Retinal pigment epithelial cell (primary cell): ENCODE data around the gene TXNDC8.

Experiments used
- DNase-seq: peaks from one replicate; pipeline ENCODE4 v3.0.0-alpha.2; 2010; ENCODE audit warnings: low read depth
- H3K4me3 ChIP-seq: 2 replicates; pipeline ENCODE4 v1.5.1; 2011; ENCODE audit warnings: mild to moderate bottlenecking, low read length, control low read depth, moderate library complexity
- TF ChIP-seq, protein P1 (sequence below): conservative IDR thresholded peaks from 2 replicates; pipeline ENCODE4 v1.5.1; 2011; ENCODE audit warnings: low read depth, low read length, control low read depth, inconsistent platforms

Gene TXNDC8

DNA sequence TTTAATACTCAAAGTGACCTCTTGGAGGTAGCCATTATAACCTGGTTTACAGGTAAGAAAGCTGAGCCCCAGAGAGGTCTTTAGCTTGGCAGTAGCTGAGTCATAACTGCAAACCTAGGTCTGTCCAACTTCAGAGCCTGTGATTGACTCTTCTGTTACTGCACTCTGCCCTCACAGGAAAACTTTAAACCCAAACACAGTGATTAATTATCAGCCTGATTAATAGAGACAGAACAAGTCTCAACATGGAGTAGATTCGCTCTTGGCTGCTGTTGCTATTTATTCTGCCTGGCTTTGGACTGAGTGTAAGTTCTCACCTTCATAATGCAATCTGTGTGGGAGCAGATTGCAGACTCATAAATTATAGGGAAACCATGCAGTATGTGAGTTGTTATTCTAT, 53.9 kb downstream of the TXNDC8 start:
- H3K4me3 ChIP-seq = no peak overlapping the region
- DNase-seq = no peak
- TF ChIP-seq, protein P1, sequence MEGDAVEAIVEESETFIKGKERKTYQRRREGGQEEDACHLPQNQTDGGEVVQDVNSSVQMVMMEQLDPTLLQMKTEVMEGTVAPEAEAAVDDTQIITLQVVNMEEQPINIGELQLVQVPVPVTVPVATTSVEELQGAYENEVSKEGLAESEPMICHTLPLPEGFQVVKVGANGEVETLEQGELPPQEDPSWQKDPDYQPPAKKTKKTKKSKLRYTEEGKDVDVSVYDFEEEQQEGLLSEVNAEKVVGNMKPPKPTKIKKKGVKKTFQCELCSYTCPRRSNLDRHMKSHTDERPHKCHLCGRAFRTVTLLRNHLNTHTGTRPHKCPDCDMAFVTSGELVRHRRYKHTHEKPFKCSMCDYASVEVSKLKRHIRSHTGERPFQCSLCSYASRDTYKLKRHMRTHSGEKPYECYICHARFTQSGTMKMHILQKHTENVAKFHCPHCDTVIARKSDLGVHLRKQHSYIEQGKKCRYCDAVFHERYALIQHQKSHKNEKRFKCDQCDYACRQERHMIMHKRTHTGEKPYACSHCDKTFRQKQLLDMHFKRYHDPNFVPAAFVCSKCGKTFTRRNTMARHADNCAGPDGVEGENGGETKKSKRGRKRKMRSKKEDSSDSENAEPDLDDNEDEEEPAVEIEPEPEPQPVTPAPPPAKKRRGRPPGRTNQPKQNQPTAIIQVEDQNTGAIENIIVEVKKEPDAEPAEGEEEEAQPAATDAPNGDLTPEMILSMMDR = no peak

DNA sequence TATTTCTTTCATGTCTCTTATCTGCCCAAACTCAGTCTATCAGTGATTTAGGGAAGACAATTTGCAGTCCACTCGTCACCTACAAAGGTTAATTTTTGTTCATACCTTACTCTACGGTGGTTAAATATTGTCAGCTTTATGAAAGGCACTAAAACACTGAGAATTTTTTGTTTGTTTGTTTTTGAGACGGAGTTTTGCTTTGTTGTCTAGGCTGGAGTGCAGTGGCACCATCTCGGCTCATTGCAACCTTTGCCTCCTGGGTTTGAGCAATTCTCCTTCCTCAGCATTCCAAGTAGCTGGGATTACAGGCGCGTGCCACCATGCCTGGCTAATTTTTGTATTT, 55.0 kb downstream of the TXNDC8 start:
- TF ChIP-seq, protein P1 = no peak
- no peak for DNase-seq
- no peak overlapping the region for H3K4me3 ChIP-seq

DNA sequence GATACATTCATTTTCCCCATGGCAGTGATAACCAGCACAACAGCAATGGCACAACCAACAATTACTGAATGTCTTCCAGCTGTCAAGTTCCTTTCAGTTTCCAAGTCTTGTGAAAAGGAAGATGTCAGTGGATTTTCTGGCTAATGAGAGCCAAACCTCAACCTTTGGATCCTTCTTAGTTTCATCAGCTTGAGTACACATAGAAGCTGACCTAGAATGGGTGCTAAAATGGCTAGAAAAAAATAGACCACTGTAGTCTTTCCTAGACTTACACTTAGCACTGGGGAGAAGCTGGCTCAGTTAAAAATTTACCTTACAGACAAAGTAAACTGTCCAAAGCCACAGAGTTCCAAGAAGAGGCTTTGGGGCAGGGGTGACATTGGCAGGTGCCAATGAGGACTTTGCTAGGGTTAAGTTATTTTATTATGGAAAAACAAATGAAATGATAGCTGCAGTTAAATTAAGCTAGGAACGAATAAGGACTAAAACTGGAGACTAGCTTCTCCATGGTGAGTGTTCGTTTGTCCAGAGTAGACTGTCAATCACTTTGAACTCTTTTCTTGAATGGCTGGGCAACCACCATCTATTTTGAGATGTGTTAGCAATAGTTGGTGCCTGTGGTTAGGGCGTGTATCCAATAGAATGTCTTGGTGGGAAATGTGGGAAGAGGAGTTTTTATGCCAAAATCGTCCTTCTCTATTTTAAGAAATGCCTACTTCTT, 55.5 kb downstream of the TXNDC8 start:
- H3K4me3 ChIP-seq = no peak overlapping the region
- TF ChIP-seq, protein P1 = no peak
- DNase-seq = no peak

DNA sequence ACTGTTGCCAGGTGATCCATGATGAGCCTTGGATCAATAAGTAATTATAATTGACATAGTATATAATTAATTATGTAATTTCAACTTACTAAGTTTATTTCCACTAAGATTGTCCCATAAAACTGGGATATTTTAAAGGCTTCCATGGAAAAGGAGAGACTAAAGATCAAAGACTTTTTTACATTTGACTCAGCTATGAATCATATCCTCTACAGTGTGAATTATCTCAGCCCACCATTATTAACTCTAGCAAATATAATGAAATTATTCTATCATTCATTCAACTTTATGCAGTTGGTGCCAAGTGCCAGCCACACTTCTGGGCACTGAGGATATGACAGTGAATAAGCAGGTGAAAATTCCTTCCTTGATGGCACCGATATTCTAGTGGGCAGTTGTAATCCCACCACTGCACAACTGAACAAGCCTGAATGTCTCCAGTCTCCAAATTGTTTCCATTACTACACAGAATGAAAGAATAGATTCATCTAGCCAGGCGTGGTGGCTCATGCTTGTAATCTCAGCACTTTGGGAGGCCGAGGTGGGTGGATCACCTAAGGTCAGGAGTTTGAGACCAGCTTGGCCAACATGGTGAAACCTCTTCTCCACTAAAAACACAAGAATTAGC, 59.5 kb downstream of the TXNDC8 start:
- DNase-seq = no peak

DNA sequence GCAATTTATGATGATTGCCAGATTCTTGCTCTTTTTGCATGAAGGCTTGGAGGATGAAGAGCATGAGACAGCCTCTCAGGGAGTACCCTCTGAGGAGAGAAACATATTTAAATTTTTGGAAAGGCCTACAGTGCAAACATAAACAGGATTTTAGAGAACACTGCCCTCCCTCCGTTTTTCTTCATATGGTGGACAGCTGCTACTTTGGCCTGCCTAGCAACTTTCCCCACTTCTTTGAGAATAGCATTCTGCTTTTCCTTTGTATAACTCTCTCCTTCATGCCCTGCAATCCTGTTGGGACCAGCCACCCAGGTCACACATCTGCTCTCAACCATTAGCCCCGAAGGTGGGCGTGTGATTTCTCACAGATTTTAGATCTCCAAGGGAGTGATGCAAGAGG, 60.9 kb downstream of the TXNDC8 start:
- H3K4me3 ChIP-seq = no peak overlapping the region
- TF ChIP-seq, protein P1 = no peak
- DNase-seq = no peak

More for the DNA sequence above, 59.5 kb downstream of the TXNDC8 start:
- no peak overlapping the region for H3K4me3 ChIP-seq
- TF ChIP-seq, protein P1 = no peak

DNA sequence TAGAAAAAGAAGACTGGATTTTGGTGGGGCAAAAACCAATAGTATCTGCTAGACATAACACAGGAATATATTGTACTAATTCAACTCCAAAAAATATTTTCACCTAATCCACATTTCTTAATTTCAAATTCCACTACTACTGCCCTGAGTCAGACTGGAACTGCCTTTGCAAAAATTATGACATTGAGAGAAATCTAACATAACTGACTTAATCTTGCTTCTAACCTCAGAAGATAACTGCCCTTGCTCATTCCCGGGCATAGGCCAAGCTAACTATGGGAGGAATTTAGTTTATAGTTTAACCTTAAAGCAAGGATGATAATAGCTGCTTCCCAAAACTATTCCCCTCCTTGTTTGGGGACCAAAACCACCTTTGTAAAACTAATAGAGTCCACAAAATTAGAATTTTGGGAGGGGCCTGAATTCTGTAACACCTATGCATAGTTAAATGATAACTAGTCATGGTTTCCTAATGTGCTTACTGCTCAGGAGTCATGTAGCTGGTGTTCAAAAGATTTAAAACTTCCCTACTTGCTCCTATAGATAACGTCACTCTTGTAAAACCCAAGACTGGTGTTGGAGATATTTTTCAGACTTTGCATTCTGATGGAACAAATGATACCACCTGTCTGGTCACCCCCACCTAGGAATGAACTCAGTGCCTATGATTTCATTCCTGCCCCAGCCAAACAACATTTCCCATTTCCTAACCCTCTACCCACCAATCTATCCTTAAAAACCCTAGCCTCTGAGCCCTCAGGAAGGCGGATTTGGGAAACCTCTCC, 67.3 kb downstream of the TXNDC8 start:
- TF ChIP-seq, protein P1 = no peak
- no peak overlapping the region for H3K4me3 ChIP-seq
- no peak for DNase-seq

DNA sequence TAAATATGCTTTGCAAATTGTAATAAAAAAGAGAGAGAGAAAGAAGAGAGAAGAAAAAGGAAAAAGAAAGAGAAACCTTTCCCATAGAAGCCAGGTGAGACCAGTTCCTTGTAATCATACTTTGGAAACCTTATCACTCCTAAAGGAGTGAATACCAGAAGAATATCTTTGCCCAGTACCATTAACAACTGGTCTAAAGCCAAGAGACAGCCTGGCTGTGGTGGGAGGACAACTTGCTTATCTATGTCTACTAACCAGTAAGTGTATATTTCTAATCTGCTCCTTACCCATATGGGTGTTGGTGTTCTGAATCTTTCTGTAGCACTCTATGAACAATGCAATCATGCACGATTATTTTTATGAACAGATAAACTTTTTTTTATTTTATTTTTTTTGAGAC, 70.9 kb downstream of the TXNDC8 start:
- no peak for DNase-seq
- H3K4me3 ChIP-seq = no peak overlapping the region
- TF ChIP-seq, protein P1 = no peak
